ENCODE results near the gene HIKESHI.

HIKESHI gene

DNA sequence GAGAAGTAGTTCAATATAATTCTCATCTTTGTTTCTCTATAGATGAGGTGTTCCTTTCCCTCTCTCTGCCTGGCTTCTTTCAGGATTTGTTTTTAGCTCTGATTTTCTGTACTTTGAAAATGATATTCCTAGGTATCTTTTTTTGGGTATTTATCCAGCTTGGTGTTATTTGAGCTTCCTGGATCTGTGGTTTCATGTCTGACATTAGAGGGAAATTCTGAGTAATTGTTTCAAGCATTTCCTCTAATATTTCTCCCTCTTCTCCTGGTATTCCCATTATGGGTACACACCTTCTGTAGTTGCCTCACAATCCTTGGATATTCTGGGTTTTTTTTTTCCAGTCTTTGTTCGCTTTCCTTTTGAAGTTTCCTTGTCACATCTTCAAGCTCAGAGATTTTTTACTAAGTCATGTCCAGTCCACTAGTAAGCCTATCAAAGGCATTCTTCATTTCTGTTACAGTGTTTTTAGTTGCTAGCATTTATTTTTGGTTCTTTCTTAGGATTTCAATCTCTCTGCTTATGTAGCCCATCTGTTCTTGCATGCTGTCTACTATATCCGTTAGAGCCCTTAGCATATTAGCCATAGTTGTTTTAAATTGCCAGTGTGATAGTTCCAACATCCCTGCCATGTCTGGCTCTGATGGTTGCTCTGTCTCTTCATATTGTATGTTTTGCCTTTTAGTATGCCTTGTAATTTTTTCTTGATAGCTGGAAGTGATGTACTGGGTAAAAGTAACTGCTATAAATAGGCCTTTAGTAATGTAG lies 78.4 kb downstream of the HIKESHI start:
- DNase-seq, result no peak

DNA sequence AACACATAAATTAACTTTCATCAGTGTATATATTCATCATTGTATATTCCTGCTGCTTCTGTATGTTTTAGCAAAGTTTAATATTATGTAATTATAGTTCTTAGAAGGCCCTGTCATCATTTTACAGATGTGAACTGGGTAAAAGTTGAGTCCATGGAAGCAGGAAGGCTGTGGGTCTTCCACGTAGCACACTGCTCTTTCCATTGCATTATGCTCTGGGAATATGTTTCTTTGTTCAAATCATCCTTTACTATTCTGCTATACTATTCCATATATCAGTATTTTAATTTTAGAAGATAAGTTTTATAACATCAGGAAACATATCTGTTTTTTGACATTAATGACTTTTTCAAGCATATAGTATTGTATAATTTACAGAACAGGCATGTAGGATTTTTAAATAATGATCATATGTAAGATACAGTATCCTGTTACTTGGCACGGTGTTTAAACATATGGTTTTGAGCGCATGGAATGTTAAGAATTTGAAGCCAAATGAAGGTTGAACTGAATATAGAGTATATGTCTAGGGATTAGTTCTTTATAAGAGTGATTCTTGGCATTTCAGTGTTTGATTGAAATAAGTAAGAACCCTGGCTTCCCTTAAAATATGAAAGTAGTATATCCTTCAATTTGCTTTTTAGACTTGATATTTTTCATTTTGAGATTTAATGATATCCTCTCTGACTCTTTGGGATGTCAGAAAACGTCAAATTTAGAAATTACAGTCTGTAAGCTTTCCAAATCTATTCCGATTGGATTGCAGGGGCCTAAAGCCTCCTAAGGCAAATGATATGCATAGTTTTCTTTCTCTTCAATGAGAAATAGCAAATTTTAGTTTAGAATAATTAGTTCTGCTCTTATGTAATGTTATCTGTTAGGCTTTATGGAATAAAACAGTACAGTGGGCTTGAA lies 81.3 kb downstream of the HIKESHI start:
- DNase-seq, result no peak

DNA sequence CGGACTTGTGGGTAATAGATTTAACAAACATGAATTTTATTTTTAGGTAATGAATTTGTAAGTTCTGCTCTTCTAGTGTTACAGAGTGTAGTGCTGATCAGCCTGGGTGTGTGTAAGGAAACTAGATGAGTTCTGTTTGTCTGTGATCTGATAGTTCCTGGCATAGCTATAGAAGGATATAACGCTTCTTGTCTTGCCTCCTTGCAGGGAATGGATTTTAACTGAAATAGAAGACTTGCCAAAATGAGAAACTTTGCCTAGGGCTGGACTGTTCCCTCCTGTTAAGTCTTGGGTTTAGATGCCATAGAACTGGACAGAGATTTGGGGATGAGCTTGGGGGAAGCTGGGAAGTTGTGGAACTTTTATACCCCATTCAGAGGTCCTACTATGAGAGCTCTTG lies 84.2 kb downstream of the HIKESHI start:
- no peak for DNase-seq

DNA sequence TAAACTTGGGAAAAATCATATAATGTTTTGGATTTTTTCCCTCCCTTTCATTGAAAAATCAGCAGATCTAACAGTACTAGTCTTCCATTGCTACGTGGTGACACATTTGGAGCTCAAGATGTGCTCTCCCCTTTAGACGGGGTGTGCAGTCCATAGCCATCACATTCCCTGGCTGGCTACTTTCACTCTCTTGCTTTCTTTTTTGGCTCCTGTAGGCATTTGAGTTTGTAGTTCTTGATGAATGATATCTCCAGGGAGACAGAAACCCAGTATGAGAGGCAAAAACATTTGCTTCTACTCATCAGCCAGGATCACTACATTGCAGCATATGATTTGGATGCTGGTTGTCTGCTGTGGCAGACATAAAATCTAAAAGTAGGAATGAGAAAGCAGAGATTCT lies 84.7 kb downstream of the HIKESHI start:
- no peak for DNase-seq

DNA sequence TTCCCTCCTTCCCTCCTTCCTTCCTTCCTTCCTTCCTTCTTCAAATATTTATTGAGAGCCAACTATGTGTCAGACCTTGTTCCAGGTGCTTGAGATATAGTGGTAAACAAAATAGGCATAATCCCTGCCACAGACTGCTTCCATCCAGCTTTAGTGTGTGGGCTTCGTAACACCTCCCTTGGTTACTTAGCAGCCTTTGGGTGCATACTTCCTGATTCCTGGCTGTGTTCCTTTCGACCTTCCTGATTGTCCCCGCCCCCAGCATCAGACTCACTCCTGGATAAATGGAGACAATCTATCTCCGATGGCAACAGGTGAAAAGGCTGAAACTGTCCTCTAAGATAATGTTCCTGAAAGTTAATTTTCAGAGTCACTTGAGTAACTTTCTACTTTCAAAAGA lies 86.2 kb downstream of the HIKESHI start:
- no peak for DNase-seq

DNA sequence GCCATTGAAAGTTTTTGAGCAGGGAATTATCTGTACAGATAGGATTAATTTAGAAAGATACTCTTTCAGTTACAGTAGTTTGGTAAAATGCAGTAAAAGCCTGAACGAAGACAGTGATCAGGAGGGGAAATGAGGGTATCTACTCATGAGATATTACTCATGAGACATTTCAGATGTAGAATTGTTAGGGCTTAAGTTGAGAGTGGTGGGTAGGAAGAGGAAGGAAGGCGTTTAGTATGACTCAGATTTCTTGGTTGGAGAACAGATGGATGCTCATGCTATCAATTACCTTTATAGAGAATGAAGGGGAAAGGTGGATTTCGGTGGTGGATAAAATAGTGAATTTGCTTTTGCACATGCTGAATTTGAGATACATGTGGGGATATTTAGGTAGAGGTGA lies 88.4 kb downstream of the HIKESHI start:
- DNase-seq, result no peak

DNA sequence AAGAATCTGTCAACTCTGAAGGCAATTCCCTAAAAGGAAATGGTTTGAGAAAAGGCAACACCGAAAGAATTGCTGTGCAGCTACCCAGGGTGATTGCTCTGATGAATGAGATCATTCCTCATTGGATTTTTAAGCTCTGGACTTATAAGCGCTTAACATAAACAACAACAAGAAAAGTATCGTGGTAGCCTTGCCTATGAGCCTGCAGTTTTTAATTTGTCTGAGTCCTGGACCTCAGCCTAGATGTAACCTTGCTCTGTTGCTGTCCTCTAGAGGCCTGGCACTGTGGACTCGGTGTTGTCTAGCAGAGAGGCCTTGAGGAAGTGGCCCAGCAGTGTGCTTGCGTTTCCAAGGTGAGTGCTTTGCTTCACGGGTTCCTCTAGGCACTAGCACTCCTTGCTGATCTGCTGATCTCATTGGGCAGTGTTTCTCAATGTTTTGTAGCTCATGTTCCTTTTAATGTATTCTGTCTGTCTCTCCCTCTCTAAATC lies 93.1 kb downstream of the HIKESHI start:
- no peak for DNase-seq
